ENCODE measurements around the gene MBNL2. TPM values are rescaled to one million over a fixed set of nuclear protein-coding genes. Genes with fewer than 3 reads are reported as not detected.

MBNL2 gene
- total and polyA plus RNA-seq, 5 donors = 23.2 to 89.6 (median 75.8) TPM

DNA sequence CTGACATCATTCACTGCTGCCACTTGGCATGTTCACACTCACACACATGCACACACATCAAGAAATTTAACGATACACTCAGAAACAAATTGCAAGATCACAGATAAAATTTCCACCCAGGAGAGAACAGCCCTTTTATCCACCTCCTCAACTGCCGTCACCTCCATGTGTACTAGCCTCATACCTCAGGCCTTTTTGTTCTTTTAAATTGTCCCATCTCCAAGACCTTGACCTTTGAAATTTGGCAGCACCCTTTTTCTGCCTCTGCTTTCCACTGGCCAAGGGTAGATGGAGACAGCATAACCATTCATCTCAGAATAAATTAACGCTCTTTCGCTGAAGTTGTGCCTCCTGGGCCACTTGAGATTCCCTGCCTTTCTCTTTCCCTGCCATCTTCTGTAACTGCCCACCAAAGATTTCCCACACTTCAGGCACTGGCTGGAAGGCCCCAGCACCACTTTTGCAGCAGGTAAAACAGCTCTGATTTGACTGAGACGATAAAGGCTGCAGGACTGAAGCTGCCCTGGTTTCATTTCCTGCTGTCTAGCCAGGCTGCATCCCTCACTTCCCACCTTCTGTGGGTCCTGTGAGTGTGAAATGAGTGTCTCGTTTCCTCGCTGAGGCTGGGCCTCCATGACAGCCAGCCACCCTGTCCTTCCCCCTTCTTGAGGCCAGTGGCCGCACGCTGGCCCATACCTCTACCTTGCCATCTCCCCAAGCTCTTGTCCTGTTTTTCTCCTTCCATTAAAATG, 39.3 kb downstream of the MBNL2 start:
- peak in 1 of 2 donors; percentile 55 for ATAC-seq
- H3K27me3 ChIP-seq (ENCODE audit: control insufficient read depth, insufficient read depth) = no peaks in the 10 kb centered on the region
- peak overlapping the region; percentile 75 for H3K27ac ChIP-seq (ENCODE audit: low read length)
- peaks cover 46% of the 10 kb centered on the region for H3K4me1 ChIP-seq (ENCODE audit: control insufficient read depth, insufficient read depth, low read length)
- intact Hi-C loops (cut with DNase I) = no loop called here
- no peaks in the 10 kb centered on the region for H3K9me3 ChIP-seq (ENCODE audit: control insufficient read depth, low read length)
- H3K4me3 ChIP-seq (ENCODE audit: low read length) = no peak overlapping the region
- 52% methylated on average over 9 of the region's 9 CpGs for WGBS
- DNase-seq = peak in 1 of 3 donors; percentile 37

DNA sequence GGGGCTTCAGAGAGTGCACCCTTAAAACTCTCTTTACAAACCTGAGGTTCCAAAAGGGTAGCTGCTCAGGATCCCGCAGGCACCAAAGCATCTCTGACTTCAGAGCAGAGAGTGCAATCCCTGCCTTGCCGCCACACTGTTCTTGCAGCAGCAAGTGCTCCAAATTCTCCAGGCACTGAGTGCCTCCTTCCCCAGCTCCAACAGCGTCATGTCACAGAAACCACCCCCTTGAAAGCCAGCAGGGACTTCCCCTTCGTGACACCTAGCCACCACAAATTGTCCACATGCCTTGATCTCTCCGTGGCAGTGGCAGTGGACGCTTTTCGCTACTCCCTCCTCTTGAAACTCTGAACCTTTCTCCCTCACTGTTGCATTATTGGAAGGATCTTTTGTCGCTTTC, 39.9 kb downstream of the MBNL2 start:
- no peak for ATAC-seq
- H3K9me3 ChIP-seq (ENCODE audit: control insufficient read depth, low read length) = no peaks in the 10 kb centered on the region
- no peaks in the 10 kb centered on the region for H3K27me3 ChIP-seq (ENCODE audit: control insufficient read depth, insufficient read depth)
- intact Hi-C loops (cut with DNase I) = no loop called here
- H3K4me3 ChIP-seq (ENCODE audit: low read length) = no peak overlapping the region
- peak overlapping the region; percentile 75 for H3K27ac ChIP-seq (ENCODE audit: low read length)
- peaks cover 49% of the 10 kb centered on the region for H3K4me1 ChIP-seq (ENCODE audit: control insufficient read depth, insufficient read depth, low read length)
- peak in 1 of 3 donors; percentile 35 for DNase-seq
- 65% methylated on average over 8 of the region's 8 CpGs for WGBS

DNA sequence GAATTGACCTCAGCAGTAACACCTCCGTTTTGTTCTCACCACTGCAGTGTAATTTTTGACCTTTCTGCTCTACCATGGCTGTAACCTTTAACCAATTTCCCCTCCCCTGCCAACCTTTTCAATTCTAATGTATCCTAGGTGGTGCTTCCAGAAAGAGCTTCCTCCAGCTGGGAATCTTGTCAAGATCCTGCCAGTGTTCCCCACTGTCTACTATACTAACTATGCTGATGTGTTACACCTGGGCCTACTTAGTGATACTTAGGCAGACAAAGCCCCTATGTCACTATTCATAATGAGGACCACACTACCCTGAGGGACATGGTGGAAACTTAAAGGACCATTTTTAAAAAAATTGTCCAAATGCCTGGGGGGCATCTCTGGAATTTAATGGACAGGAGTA, 41.0 kb downstream of the MBNL2 start:
- Histone ChIP-seq H3K27me3 (ENCODE audit: control insufficient read depth, insufficient read depth) (no peaks in the 10 kb centered on the region), H3K4me1 (ENCODE audit: control insufficient read depth, insufficient read depth, low read length) (peaks cover 44% of the 10 kb centered on the region), H3K4me3 (ENCODE audit: low read length) (no peak overlapping the region), H3K27ac (ENCODE audit: low read length) (no peak overlapping the region), H3K9me3 (ENCODE audit: control insufficient read depth, low read length) (no peaks in the 10 kb centered on the region)
- 92% methylated on average over 1 of the region's 1 CpG for WGBS
- no peak for DNase-seq
- no peak for ATAC-seq
- intact Hi-C loops (cut with DNase I) = no loop called here

DNA sequence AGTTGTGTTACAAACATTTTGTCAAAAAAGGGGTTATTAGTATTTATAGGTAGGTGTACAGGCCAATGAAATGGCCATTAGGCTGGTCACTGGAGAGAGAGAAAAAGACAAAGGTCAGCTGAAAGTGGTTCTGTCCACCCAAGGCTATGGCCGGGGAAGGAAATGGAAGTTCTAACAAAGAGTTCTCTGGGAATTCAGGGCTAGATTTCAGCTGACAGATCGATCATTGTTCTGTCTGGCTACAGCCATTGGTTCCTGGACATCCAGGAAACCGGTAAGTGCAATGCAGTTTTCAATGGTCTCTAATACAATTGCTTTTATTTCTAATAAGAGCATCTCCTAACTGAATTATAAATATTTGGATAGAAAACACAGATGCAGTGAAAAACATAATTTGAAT, 42.5 kb downstream of the MBNL2 start:
- intact Hi-C loops (cut with DNase I) = no loop called here
- Histone ChIP-seq H3K27me3 (ENCODE audit: control insufficient read depth, insufficient read depth) (no peaks in the 10 kb centered on the region), H3K4me3 (ENCODE audit: low read length) (no peak overlapping the region), H3K27ac (ENCODE audit: low read length) (no peak overlapping the region), H3K4me1 (ENCODE audit: control insufficient read depth, insufficient read depth, low read length) (peaks cover 39% of the 10 kb centered on the region), H3K9me3 (ENCODE audit: control insufficient read depth, low read length) (no peaks in the 10 kb centered on the region)
- ATAC-seq (no peak), DNase-seq (no peak)
- WGBS = 74% methylated on average over 3 of the region's 3 CpGs

GRCh38 chr13:97266332-97266731, 44.2 kb downstream of the MBNL2 start:
- intact Hi-C loops (cut with DNase I) = no loop called here
- 59% methylated on average over 8 of the region's 8 CpGs for WGBS

GRCh38 chr13:97266772-97267417, 44.8 kb downstream of the MBNL2 start:
- ATAC-seq (no peak), DNase-seq (no peak)
- Histone ChIP-seq H3K9me3 (ENCODE audit: control insufficient read depth, low read length) (no peaks in the 10 kb centered on the region), H3K27me3 (ENCODE audit: control insufficient read depth, insufficient read depth) (no peaks in the 10 kb centered on the region), H3K27ac (ENCODE audit: low read length) (no peak overlapping the region), H3K4me1 (ENCODE audit: control insufficient read depth, insufficient read depth, low read length) (peaks cover 21% of the 10 kb centered on the region), H3K4me3 (ENCODE audit: low read length) (no peak overlapping the region)
- 45% methylated on average over 8 of the region's 8 CpGs for WGBS
- intact Hi-C loops (cut with DNase I) = no loop called here

More at GRCh38 chr13:97266332-97266731, 44.2 kb downstream of the MBNL2 start:
- DNase-seq (no peak), ATAC-seq (no peak)
- no peaks in the 10 kb centered on the region for H3K27me3 ChIP-seq (ENCODE audit: control insufficient read depth, insufficient read depth)
- no peak overlapping the region for H3K4me3 ChIP-seq (ENCODE audit: low read length)
- H3K4me1 ChIP-seq (ENCODE audit: control insufficient read depth, insufficient read depth, low read length) = peaks cover 26% of the 10 kb centered on the region
- H3K27ac ChIP-seq (ENCODE audit: low read length) = no peak overlapping the region
- no peaks in the 10 kb centered on the region for H3K9me3 ChIP-seq (ENCODE audit: control insufficient read depth, low read length)

- H3K27ac ChIP-seq (ENCODE audit: low read length) = no peak overlapping the region
These were observed 45.4 kb downstream of the MBNL2 start for GRCh38 chr13:97267418-97268059.

GRCh38 chr13:97268772-97269171, 46.6 kb downstream of the MBNL2 start:
- no peak overlapping the region for H3K27ac ChIP-seq (ENCODE audit: low read length)
- intact Hi-C loops (cut with DNase I) = no loop called here
- H3K4me3 ChIP-seq (ENCODE audit: low read length) = no peak overlapping the region
- no peaks in the 10 kb centered on the region for H3K27me3 ChIP-seq (ENCODE audit: control insufficient read depth, insufficient read depth)
- H3K9me3 ChIP-seq (ENCODE audit: control insufficient read depth, low read length) = no peaks in the 10 kb centered on the region
- ATAC-seq = peak; percentile 68 to 80
- peak in 1 of 3 donors; percentile 65 for DNase-seq
- peaks cover 17% of the 10 kb centered on the region for H3K4me1 ChIP-seq (ENCODE audit: control insufficient read depth, insufficient read depth, low read length)
- 31% methylated on average over 6 of the region's 6 CpGs for WGBS

More at GRCh38 chr13:97267418-97268059, 45.4 kb downstream of the MBNL2 start:
- 71% methylated on average over 11 of the region's 11 CpGs for WGBS
- DNase-seq (no peak), ATAC-seq (no peak)
- intact Hi-C loops (cut with DNase I) = no loop called here
- H3K4me3 ChIP-seq (ENCODE audit: low read length) = no peak overlapping the region
- H3K27me3 ChIP-seq (ENCODE audit: control insufficient read depth, insufficient read depth) = no peaks in the 10 kb centered on the region
- no peaks in the 10 kb centered on the region for H3K9me3 ChIP-seq (ENCODE audit: control insufficient read depth, low read length)
- H3K4me1 ChIP-seq (ENCODE audit: control insufficient read depth, insufficient read depth, low read length) = peaks cover 18% of the 10 kb centered on the region

- 93% methylated on average over 3 of the region's 3 CpGs for WGBS
- no peaks in the 10 kb centered on the region for H3K9me3 ChIP-seq (ENCODE audit: control insufficient read depth, low read length)
- ATAC-seq (no peak), DNase-seq (no peak)
- intact Hi-C loops (cut with DNase I) = loop anchor here in 1 of 4 donors (10.0 kb wide), 1 partner anchor 45 kb away; the partner anchor contains the start of gene MBNL2
- no peak overlapping the region for H3K27ac ChIP-seq (ENCODE audit: low read length)
- H3K27me3 ChIP-seq (ENCODE audit: control insufficient read depth, insufficient read depth) = no peaks in the 10 kb centered on the region
- no peak overlapping the region for H3K4me3 ChIP-seq (ENCODE audit: low read length)
- peaks cover 20% of the 10 kb centered on the region for H3K4me1 ChIP-seq (ENCODE audit: control insufficient read depth, insufficient read depth, low read length)
These were observed 47.5 kb downstream of the MBNL2 start for GRCh38 chr13:97269603-97270002.

DNA sequence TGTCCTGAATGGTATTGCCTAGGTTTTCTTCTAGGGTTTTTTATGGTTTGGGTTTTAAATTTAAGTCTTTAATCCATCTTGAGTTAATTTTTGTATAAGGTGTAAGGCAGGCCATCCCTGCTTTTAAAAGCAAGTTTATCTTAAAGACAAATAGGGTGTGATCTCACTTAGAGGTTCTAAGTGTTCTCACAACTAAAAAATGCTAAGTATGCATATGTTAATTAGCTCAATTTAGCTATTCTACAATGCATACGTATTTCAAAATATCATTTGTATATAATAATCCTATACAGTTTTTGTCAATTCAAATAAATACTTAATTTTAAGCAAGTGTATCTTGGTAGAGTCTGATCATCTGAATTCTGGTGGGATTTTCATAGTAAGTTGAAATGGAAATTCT, 50.4 kb downstream of the MBNL2 start:
- intact Hi-C loops (cut with DNase I) = loop anchor here in 1 of 4 donors (10.0 kb wide), 1 partner anchor 48 kb away; the partner anchor contains the start of gene MBNL2
- Histone ChIP-seq H3K9me3 (ENCODE audit: control insufficient read depth, low read length) (no peaks in the 10 kb centered on the region), H3K4me1 (ENCODE audit: control insufficient read depth, insufficient read depth, low read length) (peaks cover 14% of the 10 kb centered on the region), H3K27ac (ENCODE audit: low read length) (no peak overlapping the region), H3K27me3 (ENCODE audit: control insufficient read depth, insufficient read depth) (no peaks in the 10 kb centered on the region), H3K4me3 (ENCODE audit: low read length) (no peak overlapping the region)
- WGBS = 61% methylated on average over 1 of the region's 1 CpG
- ATAC-seq (no peak), DNase-seq (no peak)

GRCh38 chr13:97273341-97273831, 51.3 kb downstream of the MBNL2 start:
- DNase-seq = no peak
- H3K4me1 ChIP-seq (ENCODE audit: control insufficient read depth, insufficient read depth, low read length) = peaks cover 15% of the 10 kb centered on the region
- H3K4me3 ChIP-seq (ENCODE audit: low read length) = no peak overlapping the region
- WGBS = 29% methylated on average over 5 of the region's 5 CpGs
- H3K27me3 ChIP-seq (ENCODE audit: control insufficient read depth, insufficient read depth) = no peaks in the 10 kb centered on the region
- ATAC-seq = no peak
- no peak overlapping the region for H3K27ac ChIP-seq (ENCODE audit: low read length)
- no peaks in the 10 kb centered on the region for H3K9me3 ChIP-seq (ENCODE audit: control insufficient read depth, low read length)
- intact Hi-C loops (cut with DNase I) = loop anchor here in 1 of 4 donors (10.0 kb wide), 1 partner anchor 49 kb away; the partner anchor contains the start of gene MBNL2

Measured in right cardiac atrium (tissue), 5 donors.